GM23338 (cell line): Measurements from ENCODE around the gene MC4R. TPM values are rescaled to one million over a fixed set of nuclear protein-coding genes. Genes with fewer than 3 reads are reported as not detected.

Source experiments
- ATAC-seq: fragments of 200-7000 bp; cut with Tn5 transposase; 3 replicates; pipeline ENCODE4 v1.9.1; 2020
- DNase-seq: peaks from one replicate; pipeline ENCODE4 v3.0.0-alpha.2; 2015; ENCODE audit warnings: low spot score
- H2AFZ ChIP-seq: fragments of 200-600 bp; sonication (generic); 2 replicates; pipeline ENCODE4 v1.8.0; 2016; ENCODE audit warnings: antibody characterized with exemption, mild to moderate bottlenecking, moderate library complexity
- H3F3A ChIP-seq: fragments of 200-600 bp; sonication (generic); replicated peaks from 2 replicates; pipeline ENCODE4 v1.8.0; 2017; ENCODE audit warnings: antibody characterized with exemption, mixed run types, low read depth
- H3K27ac ChIP-seq: fragments of 200-600 bp; sonication (generic); 2 replicates; pipeline ENCODE4 v1.6.1; 2016; ENCODE audit warnings: low read depth
- H3K27me3 ChIP-seq: fragments of 200-600 bp; sonication (generic); 2 replicates; pipeline ENCODE4 v1.8.0; 2016; ENCODE audit warnings: mild to moderate bottlenecking, mixed run types, moderate library complexity; ENCODE audit not compliant: insufficient read depth
- H3K36me3 ChIP-seq: fragments of 200-600 bp; sonication (generic); 2 replicates; pipeline ENCODE4 v1.8.0; 2016; ENCODE audit warnings: mild to moderate bottlenecking; ENCODE audit not compliant: insufficient read depth
- H3K4me1 ChIP-seq: fragments of 200-600 bp; sonication (generic); 2 replicates; pipeline ENCODE4 v1.8.0; 2016; ENCODE audit warnings: mild to moderate bottlenecking, moderate library complexity; ENCODE audit not compliant: insufficient read depth
- H3K4me2 ChIP-seq: fragments of 200-600 bp; sonication (generic); 2 replicates; pipeline ENCODE4 v1.7.1; 2017; ENCODE audit warnings: mixed run types
- H3K4me3 ChIP-seq: fragments of 200-600 bp; sonication (generic); 2 replicates; pipeline ENCODE4 v1.6.1; 2016; ENCODE audit warnings: mixed run types
- H3K79me2 ChIP-seq: fragments of 200-600 bp; sonication (generic); replicated peaks from 2 replicates; pipeline ENCODE4 v1.8.0; 2017; ENCODE audit warnings: mild to moderate bottlenecking; ENCODE audit not compliant: insufficient read depth
- H3K9me2 ChIP-seq: fragments of 200-600 bp; sonication (generic); 2 replicates; pipeline ENCODE4 v1.8.0; 2017; ENCODE audit not compliant: insufficient read depth
- H4K20me1 ChIP-seq: fragments of 200-600 bp; sonication (generic); replicated peaks from 2 replicates; pipeline ENCODE4 v1.8.0; 2017; ENCODE audit warnings: mild to moderate bottlenecking; ENCODE audit not compliant: insufficient read depth
- H3K27ac Mint-ChIP-seq: 2 replicates; pipeline ENCODE4 v1.8.0; 2020; ENCODE audit warnings: inconsistent platforms, mild to moderate bottlenecking, moderate library complexity, mixed read lengths
- H3K27me3 Mint-ChIP-seq: 3 replicates; pipeline ENCODE4 v1.8.0; 2022; ENCODE audit warnings: low read depth, mild to moderate bottlenecking, moderate library complexity, mixed read lengths, inconsistent platforms; ENCODE audit not compliant: insufficient read depth, poor library complexity
- H3K36me3 Mint-ChIP-seq: 3 replicates; pipeline ENCODE4 v1.8.0; 2021; ENCODE audit warnings: low read depth, mild to moderate bottlenecking, inconsistent platforms, moderate library complexity, mixed read lengths
- H3K4me1 Mint-ChIP-seq: 3 replicates; pipeline ENCODE4 v1.8.0; 2020; ENCODE audit warnings: mild to moderate bottlenecking, inconsistent platforms, mixed read lengths
- H3K4me3 Mint-ChIP-seq: 3 replicates; pipeline ENCODE4 v1.8.0; 2021; ENCODE audit warnings: moderate library complexity, mild to moderate bottlenecking, inconsistent platforms, mixed read lengths
- H3K9me3 Mint-ChIP-seq: 3 replicates; pipeline ENCODE4 v1.8.0; 2020; ENCODE audit warnings: moderate library complexity, mild to moderate bottlenecking, inconsistent platforms, mixed read lengths
- CREB1 ChIP-seq: fragments of 250-450 bp; sonication (Bioruptor Pico); IDR thresholded peaks from 2 replicates; pipeline ENCODE4 v1.5.0; 2020; ENCODE audit warnings: low read depth, mild to moderate bottlenecking, moderate library complexity
- ETS1 ChIP-seq: IDR thresholded peaks from 2 replicates; pipeline ENCODE4 v1.6.1; 2016; ENCODE audit warnings: antibody characterized with exemption
- EZH2 ChIP-seq: fragments of 200-600 bp; sonication (generic); IDR thresholded peaks from one replicate; pipeline ENCODE4 v1.8.0; 2017; ENCODE audit warnings: antibody characterized with exemption, mild to moderate bottlenecking, low read depth; ENCODE audit not compliant: unreplicated experiment
- EZH2phosphoT487 ChIP-seq: fragments of 200-600 bp; sonication (generic); IDR thresholded peaks from one replicate; pipeline ENCODE4 v1.8.1; 2018; ENCODE audit warnings: antibody characterized with exemption; ENCODE audit not compliant: unreplicated experiment
- JUNB ChIP-seq: IDR thresholded peaks from one replicate; pipeline ENCODE4 v1.6.1; 2016; ENCODE audit warnings: antibody characterized with exemption; ENCODE audit not compliant: unreplicated experiment
- NANOG ChIP-seq: IDR thresholded peaks from 2 replicates; pipeline ENCODE4 v1.6.1; 2016; ENCODE audit warnings: antibody characterized with exemption, borderline replicate concordance
- POLR2AphosphoS5 ChIP-seq: IDR thresholded peaks from 2 replicates; pipeline ENCODE4 v1.6.1; 2016; ENCODE audit warnings: antibody characterized with exemption, low read depth
- REST ChIP-seq: IDR thresholded peaks from one replicate; pipeline ENCODE4 v1.6.1; 2018; ENCODE audit warnings: antibody characterized with exemption; ENCODE audit not compliant: unreplicated experiment
- STAT1 ChIP-seq: IDR thresholded peaks from one replicate; pipeline ENCODE4 v1.6.1; 2016; ENCODE audit warnings: antibody characterized with exemption; ENCODE audit not compliant: unreplicated experiment
- ZNF114 ChIP-seq: fragments of 250-450 bp; sonication (Bioruptor Pico); IDR thresholded peaks from 2 replicates; pipeline ENCODE4 v1.5.0; 2020; ENCODE audit warnings: mild to moderate bottlenecking, moderate library complexity
- ZNF331 ChIP-seq: fragments of 250-450 bp; sonication (Bioruptor Pico); IDR thresholded peaks from 2 replicates; pipeline ENCODE4 v1.5.0; 2020; ENCODE audit warnings: low read depth, mild to moderate bottlenecking, moderate library complexity
- ZNF462 ChIP-seq: fragments of 250-450 bp; sonication (Bioruptor Pico); IDR thresholded peaks from 2 replicates; pipeline ENCODE4 v1.5.0; 2020; ENCODE audit warnings: mild to moderate bottlenecking, moderate library complexity
- long read RNA-seq: library from polyadenylated mRNA; unstranded; transcript quantifications from one replicate; pipeline ENCODE4 v2.0.0, GENCODE V29; 2020; ENCODE audit not compliant: unreplicated experiment
- polyA plus RNA-seq: library from polyadenylated mRNA; unstranded; fragments of >200 nt; fragmentation: Nextera tagmentation; extraction: Ambion mirVana; gene quantifications from 2 replicates; pipeline ENCODE4 v1.2.1, GENCODE V29; 2016
- total RNA-seq: library from RNA; depleted of rRNA; stranded (reverse); fragments of >200 nt; shearing (Covaris generic); gene quantifications from 2 replicates; pipeline ENCODE4 v1.2.3, GENCODE V29; 2014; rRNA removed
- TF ChIP-seq, protein P1 (sequence below), 2 experiments: fragments of 200-600 bp in 1 of 2; sonication (generic) in 1 of 2; conservative IDR thresholded peaks; 2 replicates each; pipeline versions ENCODE4 v1.5.1 to v1.6.1; 2016 to 2017; ENCODE audit warnings: antibody characterized with exemption in 2 of 2, low read depth in 2 of 2, mild to moderate bottlenecking in 2 of 2, moderate library complexity in 1 of 2

Gene MC4R
- total RNA-seq (not detected in 2 replicates), polyA plus RNA-seq (not detected in 2 replicates)
- long read RNA-seq, result 0 reads

DNA sequence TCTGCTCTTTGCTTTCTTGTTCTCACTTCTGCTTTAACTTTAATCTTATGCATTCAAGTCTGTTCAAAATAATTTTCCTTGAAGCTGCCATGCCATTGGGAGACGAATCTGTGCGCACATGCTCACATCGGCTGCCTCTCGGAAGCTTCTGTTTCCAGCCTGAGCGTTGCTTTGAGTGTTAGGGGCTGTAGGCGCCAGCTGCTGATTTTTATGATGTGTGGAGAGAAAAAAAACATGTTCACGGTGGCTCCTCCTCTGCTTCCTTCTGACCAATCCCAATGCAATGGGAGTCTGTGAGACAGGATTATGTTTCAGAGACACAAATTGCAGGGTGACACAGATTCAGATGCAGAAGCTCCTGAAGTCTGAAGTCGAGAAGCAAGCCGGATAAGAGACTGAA lies at the start of gene MC4R:
Gene MC4R (minus strand): TSS at position 180 of the 400 bp plus-strand sequence. CDS start 426 bp downstream, outside the sequence.
- Mint-ChIP-seq H3K4me3 (no peak within 1 kb of the TSS), H3K27me3 (no peaks in the 10 kb centered on the region), H3K9me3 (no peaks in the 10 kb centered on the region), H3K27ac (no peak within 1 kb of the TSS), H3K36me3 (no peaks in the 10 kb centered on the region), H3K4me1 (peaks cover 16% of the 10 kb centered on the region)
- Histone ChIP-seq H3K27ac (no peak within 1 kb of the TSS), H3K79me2 (no peaks in the 10 kb centered on the region), H3F3A (no peaks in the 10 kb centered on the region), H3K36me3 (no peaks in the 10 kb centered on the region), H3K4me1 (peaks cover 10% of the 10 kb centered on the region), H3K4me3 (no peak within 1 kb of the TSS), H3K9me2 (0 out of 2 replicates have a peak, but pooled peaks cover 3% of the 10 kb centered on the region), H3K4me2 (0 out of 2 replicates have a peak within 1 kb of the TSS, but pooled peaks have one; percentile 22), H2AFZ (peak within 1 kb of the TSS; percentile 44), H4K20me1 (no peaks in the 10 kb centered on the region), H3K27me3 (no peaks in the 10 kb centered on the region)
- ATAC-seq (peak; percentile 83), DNase-seq (peak; percentile 36)
- no peak for TF ChIP-seq REST
- no peak for TF ChIP-seq ZNF331 (CRISPR knock-in tag)
- no peak for TF ChIP-seq POLR2AphosphoS5
- no peak for TF ChIP-seq EZH2
- TF ChIP-seq ETS1, result no peak
- no peak for TF ChIP-seq ZNF462 (CRISPR knock-in tag)
- TF ChIP-seq CREB1, result no peak
- TF ChIP-seq, protein P1, sequence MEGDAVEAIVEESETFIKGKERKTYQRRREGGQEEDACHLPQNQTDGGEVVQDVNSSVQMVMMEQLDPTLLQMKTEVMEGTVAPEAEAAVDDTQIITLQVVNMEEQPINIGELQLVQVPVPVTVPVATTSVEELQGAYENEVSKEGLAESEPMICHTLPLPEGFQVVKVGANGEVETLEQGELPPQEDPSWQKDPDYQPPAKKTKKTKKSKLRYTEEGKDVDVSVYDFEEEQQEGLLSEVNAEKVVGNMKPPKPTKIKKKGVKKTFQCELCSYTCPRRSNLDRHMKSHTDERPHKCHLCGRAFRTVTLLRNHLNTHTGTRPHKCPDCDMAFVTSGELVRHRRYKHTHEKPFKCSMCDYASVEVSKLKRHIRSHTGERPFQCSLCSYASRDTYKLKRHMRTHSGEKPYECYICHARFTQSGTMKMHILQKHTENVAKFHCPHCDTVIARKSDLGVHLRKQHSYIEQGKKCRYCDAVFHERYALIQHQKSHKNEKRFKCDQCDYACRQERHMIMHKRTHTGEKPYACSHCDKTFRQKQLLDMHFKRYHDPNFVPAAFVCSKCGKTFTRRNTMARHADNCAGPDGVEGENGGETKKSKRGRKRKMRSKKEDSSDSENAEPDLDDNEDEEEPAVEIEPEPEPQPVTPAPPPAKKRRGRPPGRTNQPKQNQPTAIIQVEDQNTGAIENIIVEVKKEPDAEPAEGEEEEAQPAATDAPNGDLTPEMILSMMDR (conservative IDR thresholded peaks at IDR 0.05; ENCODE audit: low read depth in 2 of 2), result no peak
- no peak for TF ChIP-seq EZH2phosphoT487
- no peak for TF ChIP-seq JUNB
- no peak for TF ChIP-seq NANOG
- TF ChIP-seq STAT1, result no peak
- no peak for TF ChIP-seq ZNF114 (CRISPR knock-in tag)
